Panc1 (cell line): ENCODE results near the gene TMEM126B. TPM values are rescaled to one million over a fixed set of nuclear protein-coding genes. Genes with fewer than 3 reads are reported as not detected.

ENCODE experiments used
- ATAC-seq: fragments of 200-7000 bp; cut with Tn5 transposase; 2 replicates; pipeline ENCODE4 v1.9.1; 2020; ENCODE audit warnings: mild to moderate bottlenecking, moderate library complexity
- BruUV-seq: library from RNA; stranded (reverse); fragments of 400-500 nt; replicated peaks from 2 replicates; lab custom pipeline; 2021; lab: Mats Ljungman, UMichigan
- CTCF ChIA-PET: fragments of 300-600 bp; sonication (Branson Sonifier 250); formaldehyde crosslinking; loops from one replicate; lab custom pipeline; 2022; ENCODE audit warnings: antibody characterized with exemption; lab: Charles Lee
- POLR2A ChIA-PET: fragments of 300-600 bp; sonication (Branson Sonifier 250); formaldehyde crosslinking; loops from one replicate; lab custom pipeline; 2022; ENCODE audit warnings: antibody characterized with exemption; lab: Charles Lee
- DNase-seq: peaks from one replicate; pipeline ENCODE4 v3.0.0-alpha.2; 2010; ENCODE audit warnings: low read depth, low spot score
- H3K27ac ChIP-seq: 2 replicates; pipeline ENCODE4 v1.5.1; 2011; ENCODE audit warnings: mild to moderate bottlenecking, low read length, inconsistent platforms
- H3K27me3 ChIP-seq: fragments of 200-500 bp; sonication (Bioruptor generic); 2 replicates; pipeline ENCODE4 v1.6.0; 2014; ENCODE audit warnings: low read length, inconsistent platforms; ENCODE audit not compliant: control insufficient read depth, insufficient read depth
- H3K36me3 ChIP-seq: fragments of 200-500 bp; sonication (Bioruptor generic); 2 replicates; pipeline ENCODE4 v1.5.1; 2014; ENCODE audit warnings: inconsistent platforms, mild to moderate bottlenecking, low read length, moderate library complexity; ENCODE audit not compliant: control insufficient read depth, insufficient read depth
- H3K4me1 ChIP-seq: 2 replicates; pipeline ENCODE4 v1.5.1; 2011; ENCODE audit warnings: inconsistent platforms, mild to moderate bottlenecking, low read length, moderate library complexity; ENCODE audit not compliant: control insufficient read depth, insufficient read depth
- H3K4me3 ChIP-seq, 2 experiments: 2 replicates each; pipeline ENCODE4 v1.5.1; 2011 to 2012; ENCODE audit warnings: low read depth in 2 of 2, low read length in 2 of 2, mild to moderate bottlenecking in 2 of 2, inconsistent platforms in 1 of 2, moderate library complexity in 1 of 2
- H3K9me3 ChIP-seq: fragments of 200-500 bp; sonication (Bioruptor generic); 2 replicates; pipeline ENCODE4 v1.5.1; 2014; ENCODE audit warnings: low read depth, mild to moderate bottlenecking, inconsistent platforms, low read length, moderate library complexity; ENCODE audit not compliant: control insufficient read depth, insufficient read depth
- POLR2AphosphoS5 ChIP-seq: IDR thresholded peaks from 2 replicates; pipeline ENCODE4 v1.6.1; 2012; ENCODE audit warnings: mild to moderate bottlenecking, low read depth, low read length, moderate library complexity
- SIN3A ChIP-seq: IDR thresholded peaks from 2 replicates; pipeline ENCODE4 v1.6.1; 2012; ENCODE audit warnings: low read depth, mild to moderate bottlenecking, low read length, moderate library complexity, borderline replicate concordance; ENCODE audit not compliant: insufficient read depth
- TCF7L2 ChIP-seq: IDR thresholded peaks from 2 replicates; pipeline ENCODE4 v1.6.1; 2011; ENCODE audit warnings: mild to moderate bottlenecking, low read depth, low read length, inconsistent platforms
- in situ Hi-C: cut with HindIII; loops from 2 replicates; pipeline ENCODE4 v1.10.0; 2016; ENCODE audit warnings: low sequenced_read_pairs, low pct_unique_long_range_greater_than_20kb
- intact Hi-C: fragments of 100-400 bp; cut with micrococcal nuclease; formaldehyde crosslinking; loops from one replicate; pipeline ENCODE4 v1.10.0; 2022; ENCODE audit not compliant: unreplicated experiment
- total RNA-seq: library from RNA; stranded (reverse); gene quantifications from one replicate; pipeline ENCODE4 v1.2.1, GENCODE V29; 2021; ENCODE audit not compliant: unreplicated experiment
- TF ChIP-seq, protein P1 (sequence below), 2 experiments: IDR thresholded peaks; 2 replicates each; pipeline ENCODE4 v1.6.1; 2011 to 2012; ENCODE audit warnings: low read depth in 2 of 2, control low read depth in 1 of 2, low read length in 1 of 2, mild to moderate bottlenecking in 1 of 2, moderate library complexity in 1 of 2; ENCODE audit not compliant: insufficient read depth in 1 of 2
- TF ChIP-seq, protein P2 (sequence below): fragments of 450-650 bp; IDR thresholded peaks from 2 replicates; pipeline ENCODE4 v1.5.1; 2017; ENCODE audit warnings: mild to moderate bottlenecking

TMEM126B gene
- total RNA-seq, 1 experiment from 2014 or later: 106 TPM

DNA sequence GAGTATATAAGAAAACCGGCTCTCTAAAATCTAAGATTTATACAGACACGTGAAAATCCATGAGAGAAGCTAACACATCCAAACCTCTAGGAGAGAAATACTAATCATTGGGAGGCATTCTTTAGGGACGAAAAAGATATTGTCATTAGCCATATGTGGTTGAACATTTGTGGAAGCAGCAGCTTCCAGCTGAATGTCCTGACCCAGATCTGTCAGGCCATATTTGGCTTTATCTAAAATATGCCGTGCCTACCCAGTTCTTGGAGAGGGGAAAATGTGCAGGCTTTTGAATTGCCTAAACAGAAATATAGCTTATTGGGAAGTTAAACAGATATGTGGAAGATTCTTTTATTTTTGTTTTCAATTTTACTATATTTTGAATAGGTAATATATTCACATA lies 51.2 kb downstream of the TMEM126B start:
- H3K27me3 ChIP-seq: no peaks in the 10 kb centered on the region
- ATAC-seq (no peak), DNase-seq (no peak)
- no peaks in the 10 kb centered on the region for H3K36me3 ChIP-seq
- POLR2A ChIA-PET: interaction anchor here (0.6 to 1.2 kb wide), 4 partner anchors 15 to 37 kb away, joined by 3 to 5 read pairs (median 3); partner anchors contain the start of gene CREBZF
- H3K4me3 ChIP-seq: no peak overlapping the region
- no peak for TF ChIP-seq POLR2AphosphoS5
- TF ChIP-seq, protein P1, sequence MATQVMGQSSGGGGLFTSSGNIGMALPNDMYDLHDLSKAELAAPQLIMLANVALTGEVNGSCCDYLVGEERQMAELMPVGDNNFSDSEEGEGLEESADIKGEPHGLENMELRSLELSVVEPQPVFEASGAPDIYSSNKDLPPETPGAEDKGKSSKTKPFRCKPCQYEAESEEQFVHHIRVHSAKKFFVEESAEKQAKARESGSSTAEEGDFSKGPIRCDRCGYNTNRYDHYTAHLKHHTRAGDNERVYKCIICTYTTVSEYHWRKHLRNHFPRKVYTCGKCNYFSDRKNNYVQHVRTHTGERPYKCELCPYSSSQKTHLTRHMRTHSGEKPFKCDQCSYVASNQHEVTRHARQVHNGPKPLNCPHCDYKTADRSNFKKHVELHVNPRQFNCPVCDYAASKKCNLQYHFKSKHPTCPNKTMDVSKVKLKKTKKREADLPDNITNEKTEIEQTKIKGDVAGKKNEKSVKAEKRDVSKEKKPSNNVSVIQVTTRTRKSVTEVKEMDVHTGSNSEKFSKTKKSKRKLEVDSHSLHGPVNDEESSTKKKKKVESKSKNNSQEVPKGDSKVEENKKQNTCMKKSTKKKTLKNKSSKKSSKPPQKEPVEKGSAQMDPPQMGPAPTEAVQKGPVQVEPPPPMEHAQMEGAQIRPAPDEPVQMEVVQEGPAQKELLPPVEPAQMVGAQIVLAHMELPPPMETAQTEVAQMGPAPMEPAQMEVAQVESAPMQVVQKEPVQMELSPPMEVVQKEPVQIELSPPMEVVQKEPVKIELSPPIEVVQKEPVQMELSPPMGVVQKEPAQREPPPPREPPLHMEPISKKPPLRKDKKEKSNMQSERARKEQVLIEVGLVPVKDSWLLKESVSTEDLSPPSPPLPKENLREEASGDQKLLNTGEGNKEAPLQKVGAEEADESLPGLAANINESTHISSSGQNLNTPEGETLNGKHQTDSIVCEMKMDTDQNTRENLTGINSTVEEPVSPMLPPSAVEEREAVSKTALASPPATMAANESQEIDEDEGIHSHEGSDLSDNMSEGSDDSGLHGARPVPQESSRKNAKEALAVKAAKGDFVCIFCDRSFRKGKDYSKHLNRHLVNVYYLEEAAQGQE (IDR thresholded peaks at IDR 0.05; ENCODE audit: insufficient read depth in 1 of 2, low read depth in 2 of 2, low read length in 1 of 2): no peak
- TF ChIP-seq TCF7L2: no peak
- TF ChIP-seq, protein P2, sequence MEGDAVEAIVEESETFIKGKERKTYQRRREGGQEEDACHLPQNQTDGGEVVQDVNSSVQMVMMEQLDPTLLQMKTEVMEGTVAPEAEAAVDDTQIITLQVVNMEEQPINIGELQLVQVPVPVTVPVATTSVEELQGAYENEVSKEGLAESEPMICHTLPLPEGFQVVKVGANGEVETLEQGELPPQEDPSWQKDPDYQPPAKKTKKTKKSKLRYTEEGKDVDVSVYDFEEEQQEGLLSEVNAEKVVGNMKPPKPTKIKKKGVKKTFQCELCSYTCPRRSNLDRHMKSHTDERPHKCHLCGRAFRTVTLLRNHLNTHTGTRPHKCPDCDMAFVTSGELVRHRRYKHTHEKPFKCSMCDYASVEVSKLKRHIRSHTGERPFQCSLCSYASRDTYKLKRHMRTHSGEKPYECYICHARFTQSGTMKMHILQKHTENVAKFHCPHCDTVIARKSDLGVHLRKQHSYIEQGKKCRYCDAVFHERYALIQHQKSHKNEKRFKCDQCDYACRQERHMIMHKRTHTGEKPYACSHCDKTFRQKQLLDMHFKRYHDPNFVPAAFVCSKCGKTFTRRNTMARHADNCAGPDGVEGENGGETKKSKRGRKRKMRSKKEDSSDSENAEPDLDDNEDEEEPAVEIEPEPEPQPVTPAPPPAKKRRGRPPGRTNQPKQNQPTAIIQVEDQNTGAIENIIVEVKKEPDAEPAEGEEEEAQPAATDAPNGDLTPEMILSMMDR: no peak
- TF ChIP-seq SIN3A: no peak
- no peaks in the 10 kb centered on the region for H3K9me3 ChIP-seq
- CTCF ChIA-PET: no interaction called here
- BruUV-seq: no TSS peak
- H3K4me1 ChIP-seq: peaks cover 16% of the 10 kb centered on the region
- intact Hi-C loops: loop anchor here (5.0 kb wide), 1 partner anchor 52 kb away; the partner anchor contains the start of genes DLG2 and TMEM126B
- H3K27ac ChIP-seq: no peak overlapping the region
- in situ Hi-C loops: no loop called here

DNA sequence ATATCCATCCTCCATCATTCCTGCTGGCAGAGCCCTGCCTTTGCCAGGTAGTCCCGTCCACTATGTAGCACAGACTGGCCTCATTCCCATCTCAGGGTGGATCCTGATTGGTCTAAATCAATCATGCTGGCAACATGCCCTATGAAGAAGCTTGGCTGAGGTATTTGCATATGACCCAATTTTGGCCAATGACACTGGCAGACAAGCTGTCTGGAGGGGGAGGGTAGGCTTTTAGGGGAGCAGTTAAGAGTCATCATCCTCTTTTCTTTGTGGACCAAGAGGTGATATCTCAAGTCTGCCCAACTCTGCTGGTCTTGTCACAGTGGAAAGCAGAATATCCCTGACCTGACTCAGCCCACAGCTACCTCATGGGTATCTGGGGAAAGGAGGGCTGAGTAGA lies 52.5 kb downstream of the TMEM126B start:
- in situ Hi-C loops (no loop called here), intact Hi-C loops (no loop called here)
- DNase-seq: no peak
- Histone ChIP-seq H3K4me1 (peaks cover 16% of the 10 kb centered on the region), H3K27ac (no peak overlapping the region), H3K9me3 (no peaks in the 10 kb centered on the region), H3K4me3 (no peak overlapping the region), H3K27me3 (no peaks in the 10 kb centered on the region), H3K36me3 (no peaks in the 10 kb centered on the region)
- ChIA-PET POLR2A (no interaction called here), CTCF (no interaction called here)
- TF ChIP-seq, protein P1 (IDR thresholded peaks at IDR 0.05; ENCODE audit: insufficient read depth in 1 of 2, low read depth in 2 of 2, low read length in 1 of 2): no peak
- TF ChIP-seq, protein P2: no peak
- TF ChIP-seq POLR2AphosphoS5 (no peak), TCF7L2 (no peak), SIN3A (no peak)
- no peak for ATAC-seq
- no TSS peak for BruUV-seq
